Right cardiac atrium (tissue), 5 donors: Measurements from ENCODE around the gene ABHD16B. TPM values are rescaled to one million over a fixed set of nuclear protein-coding genes. Genes with fewer than 3 reads are reported as not detected.
"Not testable (repeated sequence)": the region's sequence is repeated elsewhere in the genome, so short reads cannot be mapped to it uniquely, and the experiment has no call there.

Source experiments
- ATAC-seq, 2 donors: fragments of 200-7000 bp; cut with Tn5 transposase; one replicate each; pipeline versions ENCODE4 v1.8.0 to v1.9.1; 2020; ENCODE audit warnings: moderate library complexity in 2 of 2, mild to moderate bottlenecking in 1 of 2
- DNase-seq, 3 donors: peaks; one replicate each; pipeline ENCODE4 v3.0.0-alpha.2; 2020
- H3K27ac ChIP-seq: one replicate; pipeline ENCODE4 v1.5.1; 2013; ENCODE audit warnings: mild to moderate bottlenecking, low read length, control low read depth, moderate library complexity
- H3K27me3 ChIP-seq: one replicate; pipeline ENCODE4 v1.6.1; 2013; ENCODE audit not compliant: control insufficient read depth, insufficient read depth
- H3K4me1 ChIP-seq: one replicate; pipeline ENCODE4 v1.6.1; 2013; ENCODE audit warnings: low read length; ENCODE audit not compliant: control insufficient read depth, insufficient read depth
- H3K4me3 ChIP-seq: one replicate; pipeline ENCODE4 v1.5.1; 2013; ENCODE audit warnings: low read length, control low read depth
- H3K9me3 ChIP-seq: one replicate; pipeline ENCODE4 v1.6.1; 2013; ENCODE audit warnings: low read length; ENCODE audit not compliant: control insufficient read depth
- WGBS: extraction: QIAGEN DNeasy Blood & Tissue Kit; methylation state at CpG from one replicate; pipeline ENCODE4 v1.1.7; 2013; 5-methylcytosine and 5-hydroxymethylcytosine counted together
- intact Hi-C, 4 donors: fragments of 100-400 bp; cut with DNase I; formaldehyde crosslinking; loops; one replicate each; pipeline versions ENCODE4 v1.11.0 to v1.14.0; 2022 to 2023
- polyA plus RNA-seq: library from polyadenylated mRNA; stranded (reverse); fragments of 200-250 nt; gene quantifications from one replicate; pipeline ENCODE4 v1.2.3, GENCODE V29; 2013
- total RNA-seq, 4 donors: library from RNA; stranded (reverse); fragmentation: NEBNext Ultra II Directional; extraction: Animal tissue kit (Norgen Biotek cat#: 25700); gene quantifications; one replicate each; pipeline ENCODE4 v1.2.1, GENCODE V29; 2021
- donor health status: healthy with polysubstance abuse.
- donor health status: DM: no; HTN: yes; CAD: no.
- donor health status: DM: no; HTN: no; CAD: no.
- donor health status: DM: no; HTN: yes; CAD: no; lungs with severe emphysema.
- donor health status: DM: yes; HTN: yes; CAD: no.

ABHD16B gene
- total and polyA plus RNA-seq, 5 donors: 0.54 TPM; not detected in 4

DNA sequence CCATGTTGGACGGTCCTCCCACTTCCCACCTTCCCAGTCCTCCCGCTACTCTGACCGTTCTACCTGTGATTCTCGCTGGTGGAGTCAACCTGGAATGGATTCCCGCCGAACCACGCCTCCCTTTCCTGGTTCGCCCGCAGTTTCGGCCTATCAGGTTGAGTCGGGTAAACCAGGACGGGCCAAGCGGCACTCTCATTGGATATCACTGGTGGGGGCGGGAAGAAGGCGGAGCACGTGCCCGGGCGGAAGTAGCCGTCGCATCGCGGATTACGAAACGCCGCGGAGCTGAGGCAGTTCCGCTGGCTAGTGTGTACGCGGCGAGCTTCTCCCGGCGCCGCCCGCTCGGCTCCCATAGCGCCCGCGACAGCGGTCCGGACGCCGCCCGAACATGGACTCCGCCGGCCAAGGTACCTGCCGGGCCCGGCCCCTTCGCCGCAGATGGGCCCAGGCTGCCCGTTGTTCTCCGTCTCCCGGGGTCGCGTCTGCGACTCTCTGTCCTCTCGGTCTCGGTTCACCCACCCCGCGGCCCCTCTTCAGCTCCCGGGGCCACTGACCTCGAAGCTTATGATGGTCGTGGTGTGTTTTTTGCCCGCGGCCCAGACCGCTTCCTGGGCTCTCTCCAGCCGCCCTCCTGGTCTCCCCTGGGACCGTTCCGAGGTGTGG is 3.8 kb downstream of the ABHD16B start, which contains the start of gene TPD52L2:
Gene TPD52L2 (plus strand): TSS at position 293 of the 663 bp plus-strand sequence. CDS start 96 bp downstream, at position 389.
- Histone ChIP-seq H3K9me3 (no peaks in the 10 kb centered on the region), H3K27ac (peak within 1 kb of the TSS; percentile 88), H3K4me3 (peak within 1 kb of the TSS; percentile 73), H3K27me3 (no peaks in the 10 kb centered on the region), H3K4me1 (peaks cover 3% of the 10 kb centered on the region)
- intact Hi-C loops: loop anchor here in 2 of 4 donors (2.0 to 5.0 kb wide), 2 partner anchors 78 kb away; no protein-coding TSS in a partner anchor
- peak; percentile 98 to 99 (median 99) for DNase-seq
- 0% methylated on average over 68 of the region's 68 CpGs for WGBS
- ATAC-seq: peak; percentile 96 to 97

DNA sequence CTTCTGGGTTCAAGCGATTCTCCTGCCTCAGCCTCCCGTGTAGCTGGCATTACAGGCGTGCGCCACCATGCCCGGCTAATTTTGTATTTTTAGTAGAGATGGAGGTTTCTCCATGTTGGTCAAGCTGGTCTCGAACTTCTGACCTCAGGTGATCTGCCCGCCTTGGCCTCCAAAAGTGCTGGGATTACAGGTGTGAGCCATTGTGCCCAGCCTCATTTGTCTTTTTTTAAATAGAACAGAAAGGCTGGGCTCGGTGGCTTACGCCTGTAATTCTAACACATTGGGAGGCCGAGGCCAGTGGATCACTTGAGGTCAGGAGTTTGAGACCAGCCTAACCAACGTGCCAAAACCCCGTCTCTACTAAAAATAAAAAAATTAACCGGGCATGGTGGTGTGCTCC is 5.7 kb downstream of the ABHD16B start:
- DNase-seq, H3K4me3 ChIP-seq, H3K27ac ChIP-seq, H3K27me3 ChIP-seq, intact Hi-C loops, H3K9me3 ChIP-seq, H3K4me1 ChIP-seq, ATAC-seq: not testable (repeated sequence)
- 95% methylated on average over 13 of the region's 13 CpGs for WGBS

DNA sequence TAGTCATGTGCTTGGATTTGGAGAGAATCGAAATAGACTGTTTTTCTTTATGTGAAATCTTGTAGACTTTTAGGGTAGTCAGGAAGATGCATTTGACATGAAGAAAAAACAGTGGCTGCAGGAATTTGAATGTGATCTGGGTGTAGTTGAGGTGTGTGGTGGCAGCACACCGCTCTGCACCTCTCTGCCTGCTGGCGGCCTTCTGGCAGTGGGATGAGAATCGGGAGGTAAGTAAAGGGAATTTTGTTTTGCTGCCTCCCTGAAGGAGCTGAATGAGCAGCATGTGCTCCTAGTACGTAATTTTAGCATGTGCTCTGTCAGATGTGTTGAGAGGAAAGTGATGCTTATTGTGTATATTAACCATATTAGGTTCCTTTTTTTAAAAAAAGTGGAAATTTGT is 7.0 kb downstream of the ABHD16B start:
- ATAC-seq (no peak), DNase-seq (no peak)
- H3K4me3 ChIP-seq: no peak overlapping the region
- H3K9me3 ChIP-seq: no peaks in the 10 kb centered on the region
- intact Hi-C loops: no loop called here
- H3K4me1 ChIP-seq: peaks cover 3% of the 10 kb centered on the region
- H3K27me3 ChIP-seq: no peaks in the 10 kb centered on the region
- 93% methylated on average over 5 of the region's 5 CpGs for WGBS
- no peak overlapping the region for H3K27ac ChIP-seq

- DNase-seq (peak; percentile 64 to 77 (median 67)), ATAC-seq (peak; percentile 61 to 89)
- Histone ChIP-seq H3K27ac (peak overlapping the region; percentile 50), H3K4me1 (no peaks in the 10 kb centered on the region), H3K4me3 (no peak overlapping the region), H3K27me3 (no peaks in the 10 kb centered on the region), H3K9me3 (no peaks in the 10 kb centered on the region)
- WGBS: 69% methylated on average over 14 of the region's 14 CpGs
- intact Hi-C loops: no loop called here
These were observed 12.2 kb downstream of the ABHD16B start for GRCh38 chr20:63873477-63873971.

- H3K27me3 ChIP-seq, intact Hi-C loops, H3K4me3 ChIP-seq, H3K4me1 ChIP-seq, ATAC-seq, H3K27ac ChIP-seq, H3K9me3 ChIP-seq: not testable (repeated sequence)
- 90% methylated on average over 7 of the region's 7 CpGs for WGBS
- peak in 2 of 3 donors; percentile 9 to 37 for DNase-seq
These were observed 12.9 kb downstream of the ABHD16B start for GRCh38 chr20:63874241-63874640.

GRCh38 chr20:63876489-63877036 is 15.3 kb downstream of the ABHD16B start:
- no peaks in the 10 kb centered on the region for H3K27me3 ChIP-seq
- DNase-seq (peak; percentile 14 to 53 (median 33)), ATAC-seq (no peak)
- intact Hi-C loops: no loop called here
- WGBS: 91% methylated on average over 19 of the region's 19 CpGs
- no peaks in the 10 kb centered on the region for H3K9me3 ChIP-seq
- H3K4me3 ChIP-seq: no peak overlapping the region
- no peaks in the 10 kb centered on the region for H3K4me1 ChIP-seq
- H3K27ac ChIP-seq: no peak overlapping the region

GRCh38 chr20:63877755-63878470 is 16.6 kb downstream of the ABHD16B start:
- no peak for ATAC-seq
- Histone ChIP-seq H3K27ac (no peak overlapping the region), H3K4me3 (no peak overlapping the region), H3K9me3 (no peaks in the 10 kb centered on the region), H3K4me1 (no peaks in the 10 kb centered on the region), H3K27me3 (no peaks in the 10 kb centered on the region)
- WGBS: 83% methylated on average over 32 of the region's 32 CpGs
- intact Hi-C loops: no loop called here
- peak; percentile 4 to 50 (median 49) for DNase-seq

DNA sequence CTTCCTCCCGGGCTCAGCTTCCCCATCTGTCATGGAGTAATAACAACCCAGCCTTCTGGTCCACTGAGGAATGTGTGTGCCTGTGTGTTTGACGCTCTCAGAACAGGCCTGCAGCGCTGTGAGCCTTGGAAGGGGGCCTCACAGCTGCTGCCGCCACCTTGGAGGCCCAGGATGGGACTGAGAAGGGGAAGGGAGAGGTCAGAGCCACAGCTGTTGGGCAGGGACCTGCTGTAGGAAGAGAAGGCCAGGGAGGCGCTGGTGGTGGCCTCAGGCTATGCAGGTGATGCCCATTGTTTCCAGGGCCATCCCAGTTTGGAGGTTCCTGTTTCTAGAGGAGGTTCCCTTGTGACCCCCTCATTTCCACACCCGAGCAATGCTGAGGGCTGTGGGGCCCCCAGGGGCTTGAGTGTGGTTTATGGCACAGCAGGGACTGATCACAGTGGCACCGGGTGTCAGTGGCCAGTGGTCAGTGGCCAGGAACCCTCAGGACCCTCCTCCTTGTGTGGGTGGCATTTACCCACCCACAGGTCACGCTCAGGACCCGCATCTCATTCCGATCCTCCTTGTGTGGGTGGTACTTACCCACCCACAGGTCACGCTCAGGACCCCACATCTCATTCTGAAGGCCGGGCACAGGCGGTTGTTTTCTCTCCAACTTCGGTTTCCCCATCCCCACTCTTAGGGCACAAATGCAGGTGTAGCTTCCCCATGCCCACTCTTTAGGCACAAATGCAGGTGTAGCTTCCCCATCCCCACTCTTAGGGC is 17.8 kb downstream of the ABHD16B start:
- DNase-seq: peak in 1 of 3 donors; percentile 11

DNA sequence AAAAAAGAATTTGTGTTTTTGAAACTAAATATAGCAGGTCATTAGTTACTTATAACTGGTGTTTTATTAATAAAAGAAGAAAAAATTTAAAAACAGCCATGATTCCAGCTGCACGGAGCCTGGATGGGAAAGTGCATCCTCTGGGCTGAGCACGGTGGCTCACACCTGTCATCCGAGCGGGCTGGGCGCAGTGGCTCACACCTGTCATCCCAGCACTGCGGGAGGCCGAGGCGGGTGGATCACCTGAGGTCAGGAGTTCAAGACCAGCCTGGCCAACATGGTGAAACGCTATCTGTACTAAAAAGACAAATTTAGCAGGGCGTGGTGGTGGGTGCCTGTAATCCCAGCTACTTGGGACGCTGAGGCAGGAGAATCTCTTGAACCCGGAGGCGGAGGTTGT is 19.6 kb downstream of the ABHD16B start:
- H3K9me3 ChIP-seq, intact Hi-C loops, H3K4me3 ChIP-seq, ATAC-seq, H3K27ac ChIP-seq, H3K27me3 ChIP-seq, H3K4me1 ChIP-seq: not testable (repeated sequence)
- DNase-seq: peak in 1 of 3 donors; percentile 20
- WGBS: 95% methylated on average over 13 of the region's 13 CpGs

More for the DNA sequence above, 17.8 kb downstream of the ABHD16B start:
- Histone ChIP-seq H3K4me3 (no peak overlapping the region), H3K4me1 (no peaks in the 10 kb centered on the region), H3K9me3 (no peaks in the 10 kb centered on the region), H3K27ac (no peak overlapping the region), H3K27me3 (no peaks in the 10 kb centered on the region)
- intact Hi-C loops: no loop called here
- 92% methylated on average over 14 of the region's 14 CpGs for WGBS
- no peak for ATAC-seq

DNA sequence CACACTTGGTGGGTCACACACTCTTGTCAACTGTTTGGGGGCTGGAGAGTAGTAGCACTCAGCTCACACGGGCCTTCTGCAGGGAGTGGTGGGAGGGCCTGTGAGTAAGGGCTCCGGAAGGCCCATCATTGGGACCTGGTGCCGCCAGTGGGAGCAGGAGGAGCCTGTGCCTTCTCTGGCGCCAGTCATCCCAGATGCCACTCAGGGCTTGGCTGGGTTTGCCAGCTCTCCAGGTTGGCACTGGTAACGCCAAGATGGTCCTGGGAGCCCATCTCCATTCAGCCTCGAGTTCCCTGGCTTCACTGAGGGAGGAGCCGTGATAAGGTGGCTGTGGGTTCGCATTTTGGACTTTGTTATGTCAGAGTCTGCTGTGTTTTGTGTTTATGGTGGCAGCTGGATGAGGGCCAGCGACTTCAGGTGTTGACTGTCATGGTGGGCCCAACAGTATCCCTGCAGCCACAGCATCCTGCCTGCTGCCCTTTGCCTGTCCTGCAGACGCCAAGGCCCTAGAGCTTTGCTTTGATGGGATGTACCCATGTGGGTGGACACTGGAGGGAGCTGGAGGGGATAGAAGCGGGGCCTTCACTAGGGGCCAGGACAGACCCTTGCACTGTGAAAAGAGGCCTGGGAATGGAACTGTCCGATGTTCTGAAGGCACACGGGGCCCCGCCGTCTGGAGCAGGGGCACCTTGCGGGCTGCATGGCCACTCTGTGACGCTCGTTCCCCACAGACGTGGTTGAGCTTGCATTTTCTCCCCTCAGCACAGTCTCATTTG is 20.3 kb downstream of the ABHD16B start:
- ATAC-seq (no peak), DNase-seq (peak in 2 of 3 donors; percentile 22 to 44)
- intact Hi-C loops: no loop called here
- no peak overlapping the region for H3K27ac ChIP-seq
- no peak overlapping the region for H3K4me3 ChIP-seq
- H3K4me1 ChIP-seq: no peaks in the 10 kb centered on the region
- no peaks in the 10 kb centered on the region for H3K9me3 ChIP-seq
- 90% methylated on average over 19 of the region's 19 CpGs for WGBS
- no peaks in the 10 kb centered on the region for H3K27me3 ChIP-seq
